Endothelial cell of umbilical vein (primary cell): Measurements from ENCODE around the gene MAP3K1.

Experiments
- FOS ChIP-seq: IDR thresholded peaks from 2 replicates; pipeline ENCODE4 v1.6.1; 2011; ENCODE audit warnings: mild to moderate bottlenecking, low read length, moderate library complexity, borderline replicate concordance; ENCODE audit not compliant: insufficient read depth
- POLR2A ChIP-seq: IDR thresholded peaks from 2 replicates; pipeline ENCODE4 v1.6.1; 2012; ENCODE audit warnings: low read depth, mild to moderate bottlenecking, control low read depth, low read length
- POLR2AphosphoS5 ChIP-seq: IDR thresholded peaks from 2 replicates; pipeline ENCODE4 v1.6.1; 2012; ENCODE audit warnings: low read depth, mild to moderate bottlenecking, control low read depth, low read length, moderate library complexity; ENCODE audit not compliant: insufficient read depth
- TF ChIP-seq, protein P1 (sequence below), 2 donors: IDR thresholded peaks; 1 replicate in 1 of 2; 2 replicates in 1 of 2; pipeline ENCODE4 v1.5.1; 2011; ENCODE audit warnings: low read length in 2 of 2, mild to moderate bottlenecking in 2 of 2, moderate library complexity in 2 of 2, control low read depth in 1 of 2, inconsistent platforms in 1 of 2, low read depth in 1 of 2; ENCODE audit not compliant: insufficient read depth in 1 of 2; ENCODE audit errors: extremely low read depth in 1 of 2

DNA sequence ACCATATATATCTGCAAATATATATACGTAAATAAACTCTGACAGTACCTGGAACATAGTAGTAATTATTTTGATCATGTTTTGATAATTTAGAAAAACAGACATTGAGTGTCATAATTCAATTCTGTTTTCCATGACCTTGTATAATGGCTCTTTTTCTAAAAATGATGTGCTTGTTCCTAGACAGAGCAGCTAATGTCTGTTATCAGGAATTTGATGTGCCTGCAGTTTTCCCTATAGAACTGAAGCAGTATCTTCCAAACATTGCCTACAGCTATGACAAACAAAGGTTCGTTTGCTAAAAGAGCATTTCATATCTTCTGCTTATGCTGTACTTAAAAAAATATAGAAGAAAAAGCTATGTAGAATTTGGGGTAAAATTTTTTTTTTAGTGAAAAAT, 99.3 kb downstream of the MAP3K1 start:
- TF ChIP-seq POLR2A, result no peak
- TF ChIP-seq, protein P1, sequence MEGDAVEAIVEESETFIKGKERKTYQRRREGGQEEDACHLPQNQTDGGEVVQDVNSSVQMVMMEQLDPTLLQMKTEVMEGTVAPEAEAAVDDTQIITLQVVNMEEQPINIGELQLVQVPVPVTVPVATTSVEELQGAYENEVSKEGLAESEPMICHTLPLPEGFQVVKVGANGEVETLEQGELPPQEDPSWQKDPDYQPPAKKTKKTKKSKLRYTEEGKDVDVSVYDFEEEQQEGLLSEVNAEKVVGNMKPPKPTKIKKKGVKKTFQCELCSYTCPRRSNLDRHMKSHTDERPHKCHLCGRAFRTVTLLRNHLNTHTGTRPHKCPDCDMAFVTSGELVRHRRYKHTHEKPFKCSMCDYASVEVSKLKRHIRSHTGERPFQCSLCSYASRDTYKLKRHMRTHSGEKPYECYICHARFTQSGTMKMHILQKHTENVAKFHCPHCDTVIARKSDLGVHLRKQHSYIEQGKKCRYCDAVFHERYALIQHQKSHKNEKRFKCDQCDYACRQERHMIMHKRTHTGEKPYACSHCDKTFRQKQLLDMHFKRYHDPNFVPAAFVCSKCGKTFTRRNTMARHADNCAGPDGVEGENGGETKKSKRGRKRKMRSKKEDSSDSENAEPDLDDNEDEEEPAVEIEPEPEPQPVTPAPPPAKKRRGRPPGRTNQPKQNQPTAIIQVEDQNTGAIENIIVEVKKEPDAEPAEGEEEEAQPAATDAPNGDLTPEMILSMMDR (IDR thresholded peaks at IDR 0.05; ENCODE audit: extremely low read depth in 1 of 2, insufficient read depth in 1 of 2, low read depth in 1 of 2, low read length in 2 of 2), result no peak
- no peak for TF ChIP-seq FOS
- TF ChIP-seq POLR2AphosphoS5, result no peak
